GM12874 (cell line): Measurements from ENCODE around the gene DIS3L.

ENCODE experiments used
- CTCF ChIP-seq: IDR thresholded peaks from 2 replicates; pipeline ENCODE4 v1.5.1; 2011; ENCODE audit warnings: low read depth, mild to moderate bottlenecking, control low read depth, low read length, moderate library complexity; ENCODE audit not compliant: insufficient read depth

The DIS3L gene

DNA sequence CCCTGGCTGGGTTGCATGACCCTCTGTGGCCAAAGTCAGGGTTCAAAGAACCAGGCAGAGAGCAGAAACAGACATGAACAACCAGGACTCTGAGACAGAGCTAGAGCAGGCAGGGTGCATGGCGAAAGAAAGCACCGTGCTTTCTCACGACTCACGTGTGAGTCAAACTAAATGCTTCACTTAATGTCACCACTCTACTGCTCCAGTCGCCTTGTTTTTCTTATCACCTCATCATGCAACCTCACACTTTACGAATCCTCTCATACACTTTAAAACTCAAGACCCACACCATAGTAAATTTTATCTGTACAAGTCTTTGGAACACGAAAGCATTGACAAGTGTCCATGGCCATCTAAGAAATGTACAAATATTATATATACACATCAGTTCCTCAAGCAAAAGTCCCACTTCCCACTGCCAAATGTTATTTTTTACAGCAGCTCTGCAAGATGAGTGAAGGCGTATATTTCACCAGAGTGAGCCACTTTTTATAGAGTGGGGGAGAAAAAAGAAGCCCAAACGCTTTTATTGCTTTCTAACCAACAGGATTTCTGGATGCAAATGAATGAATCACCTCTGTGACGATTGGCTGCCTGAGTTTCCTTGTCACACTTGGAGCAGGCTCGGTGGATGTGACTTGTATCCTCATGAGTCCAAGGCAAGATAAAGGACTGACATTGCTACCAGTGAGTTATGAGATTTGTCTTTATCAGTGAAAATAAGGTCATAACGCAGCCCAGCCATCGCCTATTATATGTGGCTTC lies 23.9 kb upstream of the DIS3L start:
- no peak for TF ChIP-seq CTCF

DNA sequence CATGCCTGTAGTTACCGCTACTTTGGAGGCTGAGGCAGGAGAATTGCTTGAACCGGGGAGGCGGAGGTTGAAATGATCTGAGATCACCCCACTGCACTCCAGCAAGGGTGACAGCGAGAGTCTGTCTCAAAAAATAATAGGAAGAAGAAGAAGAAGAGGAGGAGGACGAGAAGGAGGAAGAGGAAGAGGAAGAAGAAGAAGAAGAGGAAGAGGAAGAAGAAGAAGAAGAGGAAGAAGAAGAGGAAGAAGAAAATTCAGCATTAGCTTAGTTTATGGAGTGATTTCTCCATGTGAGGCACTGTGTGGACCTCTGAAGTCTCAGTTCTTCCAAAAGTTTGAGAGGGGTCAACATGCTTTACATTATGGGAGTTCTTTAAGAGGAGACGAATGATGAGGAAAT lies 22.4 kb upstream of the DIS3L start:
- no peak for TF ChIP-seq CTCF

DNA sequence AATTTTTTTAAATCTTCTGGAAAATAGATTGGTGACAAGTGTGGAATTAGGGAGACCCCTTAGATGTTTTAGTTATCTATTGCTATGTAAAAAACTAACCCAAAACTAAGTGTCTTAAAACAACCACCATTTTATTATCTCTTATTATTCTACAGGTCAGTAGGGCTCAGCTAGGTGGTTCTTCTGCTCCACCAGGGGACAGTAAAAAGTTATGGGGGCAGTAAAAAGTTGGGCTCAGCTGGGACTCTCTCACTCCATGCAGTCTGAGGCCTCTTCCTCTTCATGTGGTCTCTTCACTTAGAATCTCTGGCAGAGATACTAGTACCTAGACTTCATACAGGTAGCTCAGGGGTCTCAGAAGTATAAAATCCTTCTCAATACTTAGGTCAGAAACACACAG lies 18.0 kb upstream of the DIS3L start:
- TF ChIP-seq CTCF: no peak

- TF ChIP-seq CTCF: no peak
These were observed 16.8 kb upstream of the DIS3L start for GRCh38 chr15:66276546-66276945.

GRCh38 chr15:66278056-66278455 lies 15.3 kb upstream of the DIS3L start:
- no peak for TF ChIP-seq CTCF

GRCh38 chr15:66278671-66279070 lies 14.7 kb upstream of the DIS3L start:
- no peak for TF ChIP-seq CTCF

- no peak for TF ChIP-seq CTCF
These were observed 9.1 kb upstream of the DIS3L start for GRCh38 chr15:66284271-66284670.
